NCI-H2029 (cell line): ENCODE measurements around the gene OR10H3.
"Not testable (repeated sequence)": the region's sequence is repeated elsewhere in the genome, so short reads cannot be mapped to it uniquely, and the experiment has no call there.

Experiments
- DNase-seq: peaks from one replicate; lab custom pipeline; 2025; lab: John Stamatoyannopoulos, UW

OR10H3 gene

GRCh38 chr19:15737722-15738121 is at the start of gene OR10H3:
OR10H3 (plus strand) TSS chr19:15737985; CDS start chr19:15741393, 3,408 bp downstream.
- no peak for DNase-seq

DNA sequence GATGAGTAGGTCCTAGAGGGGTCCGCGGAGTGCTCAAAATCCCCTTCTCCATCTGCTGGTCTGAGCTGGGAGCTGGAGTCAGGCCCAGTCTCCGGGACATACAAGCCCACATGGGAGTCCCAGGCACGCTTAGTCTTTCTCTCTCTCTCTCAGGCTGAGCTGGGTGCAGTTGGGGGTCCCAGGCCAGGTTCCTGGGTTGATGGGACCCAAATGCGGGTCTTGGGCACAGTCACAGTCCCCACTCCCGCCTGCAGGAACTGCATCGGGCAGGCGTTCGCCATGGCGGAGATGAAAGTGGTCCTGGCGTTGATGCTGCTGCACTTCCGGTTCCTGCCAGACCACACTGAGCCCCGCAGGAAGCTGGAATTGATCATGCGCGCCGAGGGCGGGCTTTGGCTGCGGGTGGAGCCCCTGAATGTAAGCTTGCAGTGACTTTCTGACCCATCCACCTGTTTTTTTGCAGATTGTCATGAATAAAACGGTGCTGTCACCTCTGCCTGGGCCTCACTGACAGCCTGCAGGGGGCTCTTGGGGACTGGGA is 41.1 kb upstream of the OR10H3 start:
- DNase-seq = no peak

DNA sequence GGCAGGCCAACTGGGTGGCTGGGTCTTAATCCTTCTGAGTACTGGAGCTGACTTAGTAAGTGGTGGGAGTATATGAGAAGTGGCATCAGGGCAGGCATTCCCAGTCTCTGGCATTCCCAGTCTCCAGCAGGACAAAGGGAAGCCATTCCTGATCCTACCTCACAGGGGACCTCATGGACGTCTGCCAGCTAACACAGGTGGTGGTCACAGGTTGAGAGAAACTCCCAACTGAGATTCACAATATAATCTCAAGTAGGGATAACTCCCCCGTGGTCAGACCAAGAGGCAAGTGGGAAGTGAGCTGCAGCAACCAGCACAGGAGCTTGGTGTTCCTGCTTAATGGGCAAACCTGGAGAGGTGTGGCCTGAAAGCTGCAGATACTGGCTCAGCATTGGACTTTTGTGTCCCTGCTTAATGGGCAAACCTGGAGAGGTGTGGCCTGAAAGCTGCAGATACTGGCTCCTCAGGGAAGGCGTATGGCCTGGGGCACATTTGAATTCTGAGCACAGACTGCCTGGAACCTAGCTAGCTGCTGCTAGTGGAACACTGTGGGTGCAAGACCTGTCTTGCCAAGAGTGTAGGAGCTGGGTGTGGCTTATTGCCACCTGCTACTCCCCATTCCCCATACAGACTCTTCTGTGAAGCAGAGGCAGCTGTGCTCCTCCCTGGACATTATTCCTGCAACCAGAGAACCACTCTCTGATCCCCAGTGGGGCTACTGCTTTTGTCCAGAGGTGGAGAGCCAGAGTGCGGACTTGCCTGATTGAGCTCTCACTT is 35.8 kb upstream of the OR10H3 start:
- DNase-seq = peak; percentile 93

- DNase-seq = peak; percentile 96
Observed at GRCh38 chr19:15702534-15702930, 35.3 kb upstream of the OR10H3 start.

DNA sequence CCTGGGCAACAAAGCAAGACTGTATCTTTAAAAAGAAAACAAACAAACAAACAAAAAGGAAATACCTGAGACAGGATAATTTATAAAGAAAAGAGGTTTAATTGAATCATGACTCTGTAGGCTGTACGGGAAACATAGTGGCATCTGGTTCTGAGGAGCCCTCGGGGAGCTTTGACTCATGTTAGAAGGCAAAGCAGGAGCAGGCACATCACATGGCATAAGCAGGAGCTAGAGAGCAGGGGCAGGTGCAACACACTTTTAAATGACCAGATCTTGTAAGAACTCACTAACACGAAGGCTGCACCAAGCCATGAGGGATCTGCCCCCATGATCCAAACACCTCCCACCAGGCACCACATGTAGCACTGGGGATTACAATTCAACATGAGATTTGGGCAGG is 23.1 kb upstream of the OR10H3 start:
- DNase-seq = no peak

- no peak for DNase-seq
Observed at GRCh38 chr19:15715642-15716041, 22.1 kb upstream of the OR10H3 start.

GRCh38 chr19:15717809-15718208 is 20.0 kb upstream of the OR10H3 start:
- no peak for DNase-seq

- DNase-seq = no peak
Observed at GRCh38 chr19:15721268-15721667, 16.5 kb upstream of the OR10H3 start.

DNA sequence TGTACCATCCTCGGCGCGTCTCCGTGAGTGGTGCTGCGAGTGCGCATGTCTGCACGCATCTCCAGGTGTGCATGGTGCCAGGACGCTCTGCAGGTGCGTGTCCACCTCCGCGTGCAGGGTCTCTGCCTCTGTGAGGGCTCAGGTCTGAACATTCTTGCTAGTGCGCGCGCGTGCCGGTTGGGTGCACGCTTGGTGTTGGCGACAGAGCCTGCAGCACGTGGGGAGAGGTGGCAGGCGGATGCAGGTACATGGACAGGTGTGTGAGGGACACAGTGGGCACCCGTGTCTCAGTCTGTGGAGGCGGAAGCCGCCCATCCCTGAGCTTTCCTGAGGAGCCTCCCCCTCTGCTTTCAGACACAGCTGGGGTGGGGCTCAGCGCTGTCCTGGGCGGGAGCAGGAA is 14.8 kb upstream of the OR10H3 start:
- DNase-seq = peak; percentile 19

- no peak for DNase-seq
Observed at GRCh38 chr19:15727724-15728123, 10.1 kb upstream of the OR10H3 start, which contains the start of gene OR10H2. OR10H2 (plus strand) TSS chr19:15728024; CDS start chr19:15728044, 20 bp downstream.

DNA sequence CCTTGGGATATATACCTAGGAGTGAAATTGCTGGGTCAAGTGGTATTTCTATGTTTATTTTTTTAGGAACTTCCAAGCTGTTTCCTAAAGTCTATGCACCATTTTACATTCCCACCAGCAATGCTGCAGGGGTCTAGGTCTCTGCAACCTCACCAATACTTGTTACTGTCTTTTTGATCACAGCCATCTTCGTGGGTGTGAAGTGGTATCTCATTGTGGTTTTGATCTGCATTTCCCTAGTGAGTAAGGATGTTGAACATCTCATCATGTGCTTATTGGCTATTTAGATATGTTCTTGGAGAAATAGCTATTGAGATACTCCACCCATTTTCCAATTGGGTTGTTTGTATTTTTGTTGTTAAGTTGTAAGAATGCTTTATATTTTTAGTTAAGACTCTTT is 7.2 kb upstream of the OR10H3 start:
- no peak for DNase-seq

- no peak for DNase-seq
Observed at GRCh38 chr19:15732388-15732787, 5.4 kb upstream of the OR10H3 start.

DNA sequence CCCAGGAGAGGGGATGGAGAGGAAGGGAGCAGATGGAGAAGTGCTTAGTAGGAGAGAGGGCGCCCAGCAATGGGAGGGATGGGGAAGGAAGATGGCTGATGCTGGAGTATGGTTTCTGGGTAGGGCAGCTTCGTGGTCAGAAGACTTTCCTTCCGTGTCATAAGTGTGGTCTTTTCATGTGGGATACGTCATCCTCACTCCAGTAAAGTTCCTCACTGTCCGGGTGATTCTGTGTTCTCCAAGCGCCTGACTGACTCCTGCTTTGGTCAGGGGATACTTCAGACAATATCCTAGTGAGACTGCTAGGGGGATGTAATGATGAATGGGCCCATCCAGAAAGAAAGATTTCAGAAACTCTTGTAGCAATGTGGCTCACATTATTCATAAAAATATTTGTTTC is 3.9 kb upstream of the OR10H3 start:
- no peak for DNase-seq

DNA sequence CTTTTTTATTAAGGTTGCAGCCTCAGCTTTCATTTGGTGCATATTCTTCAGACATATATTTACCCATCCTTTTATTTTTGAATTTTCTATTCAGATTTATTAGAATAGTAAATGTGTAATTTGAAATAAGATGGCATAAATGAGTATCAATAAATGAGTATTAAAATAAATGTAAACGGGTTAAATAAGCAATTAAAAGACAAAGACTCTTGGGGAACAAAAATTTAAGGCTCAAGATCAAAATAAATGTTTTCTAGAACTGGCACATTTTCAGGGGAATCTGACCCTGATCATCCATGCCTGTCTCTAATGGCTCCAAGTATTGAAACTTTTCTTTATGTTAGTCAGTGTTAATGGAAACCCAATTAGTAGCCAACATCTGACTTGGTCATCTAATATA is 3.0 kb downstream of the OR10H3 start:
- no peak for DNase-seq

DNA sequence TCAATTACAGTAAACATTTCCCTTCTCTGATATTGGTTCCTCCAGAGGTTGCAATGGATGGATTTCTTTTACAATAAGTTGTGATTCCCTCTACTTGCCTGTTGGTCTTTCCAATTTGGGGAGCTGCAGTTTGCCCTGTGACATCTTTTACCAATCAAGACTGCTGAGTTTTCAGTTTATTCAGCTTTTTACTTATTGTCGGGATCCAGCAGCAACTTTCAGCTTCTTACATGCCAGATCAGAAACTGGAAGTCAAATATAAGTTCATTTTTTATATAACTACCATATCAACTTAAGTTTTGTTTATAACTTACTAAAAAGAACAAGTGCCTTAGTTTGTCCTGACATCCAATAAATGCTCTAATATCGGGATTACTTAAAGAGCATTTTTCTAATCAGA is 10.5 kb downstream of the OR10H3 start:
- DNase-seq = no peak

DNA sequence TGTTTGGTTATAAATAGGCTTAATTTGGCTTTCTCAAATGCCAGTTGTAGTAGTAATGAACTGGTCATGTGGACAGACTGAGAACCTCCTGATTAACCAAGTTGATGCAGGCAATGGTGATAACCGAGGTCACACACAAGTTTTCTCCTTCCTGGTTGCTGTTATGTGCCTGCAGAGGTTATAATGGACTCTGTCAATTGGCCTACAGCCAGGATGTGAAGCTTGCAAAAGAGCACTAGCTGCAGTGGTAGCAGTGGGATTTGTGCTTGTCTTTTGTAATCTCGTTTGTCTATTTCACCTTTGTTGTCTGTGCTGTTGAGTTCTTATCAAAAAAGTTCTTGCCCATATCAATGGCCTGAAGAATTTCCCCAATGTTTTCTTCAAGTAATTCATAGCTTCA is 20.6 kb downstream of the OR10H3 start:
- no peak for DNase-seq

DNA sequence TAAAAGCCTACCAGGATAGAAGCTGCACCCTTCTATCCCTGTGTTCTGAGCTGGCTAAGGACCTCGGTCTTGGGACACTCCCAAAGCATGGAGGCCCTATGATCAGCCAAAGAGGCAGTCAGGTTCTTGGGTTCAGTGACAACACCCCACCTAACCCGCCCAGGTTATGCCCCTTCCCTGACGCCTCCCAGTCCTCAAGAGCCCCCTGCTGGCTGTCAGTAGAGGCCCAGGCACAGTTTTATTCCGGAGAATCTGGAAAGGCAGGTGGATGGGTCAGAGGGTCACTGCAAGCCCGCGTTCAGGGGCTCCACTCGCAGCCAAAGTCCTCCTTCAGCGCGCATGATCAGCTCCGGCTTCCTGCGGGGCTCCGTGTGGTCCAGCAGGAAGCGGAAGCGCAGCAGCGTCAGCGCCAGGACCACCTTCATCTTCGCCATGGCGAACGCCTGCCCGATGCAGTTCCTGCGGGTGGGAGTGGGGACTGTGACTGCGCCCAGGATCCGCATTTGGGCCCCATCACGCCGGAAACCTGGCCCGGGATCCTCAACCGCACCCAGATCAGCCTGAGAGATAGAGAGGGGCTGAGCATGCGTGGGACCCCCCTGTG is 22.3 kb downstream of the OR10H3 start:
- no peak for DNase-seq

- DNase-seq = no peak
Observed at GRCh38 chr19:15769586-15769985, 31.8 kb downstream of the OR10H3 start.

- DNase-seq = not testable (repeated sequence)
Observed at GRCh38 chr19:15774159-15774558, 36.4 kb downstream of the OR10H3 start.

DNA sequence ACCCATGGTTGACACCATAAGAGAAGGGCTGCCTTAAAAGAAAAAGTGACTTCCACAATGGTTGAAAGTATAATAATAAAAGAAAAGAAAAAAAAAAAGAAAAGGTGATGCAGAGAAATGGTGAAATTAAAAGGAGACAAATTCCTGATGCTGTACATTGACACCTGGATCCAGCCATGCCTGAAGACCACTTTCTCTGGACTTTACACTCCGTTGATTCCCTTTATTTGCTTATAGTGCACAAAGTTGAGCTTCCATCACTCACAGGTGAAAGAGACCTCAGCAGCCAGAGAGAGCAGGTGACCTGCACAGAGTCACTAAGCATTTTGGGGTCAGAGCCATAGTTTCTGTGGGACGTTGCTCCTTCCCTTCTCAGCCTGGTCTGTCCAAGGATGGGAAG is 37.5 kb downstream of the OR10H3 start:
- DNase-seq = no peak

- DNase-seq = no peak
Observed at GRCh38 chr19:15776264-15776663, 38.5 kb downstream of the OR10H3 start.

GRCh38 chr19:15776991-15777970 is 39.5 kb downstream of the OR10H3 start:
- no peak for DNase-seq
